Suprapubic skin (tissue), 4 donors: ENCODE results near the gene LRMDA. TPM values are rescaled to one million over a fixed set of nuclear protein-coding genes. Genes with fewer than 3 reads are reported as not detected.

Experiments
- DNase-seq, 2 donors: peaks; one replicate each; pipeline ENCODE4 v3.0.0-alpha.2; 2019; ENCODE audit warnings: low spot score in 2 of 2
- H3K27ac ChIP-seq: fragments of 200-600 bp; sonication (generic); one replicate; pipeline ENCODE4 v1.5.1; 2019
- H3K27me3 ChIP-seq: fragments of 200-600 bp; sonication (generic); one replicate; pipeline ENCODE4 v1.5.1; 2019
- H3K36me3 ChIP-seq: fragments of 200-600 bp; sonication (generic); one replicate; pipeline ENCODE4 v1.5.1; 2019
- H3K4me1 ChIP-seq: fragments of 200-600 bp; sonication (generic); one replicate; pipeline ENCODE4 v1.5.1; 2019
- H3K4me3 ChIP-seq: fragments of 200-600 bp; sonication (generic); one replicate; pipeline ENCODE4 v1.5.1; 2019; ENCODE audit warnings: mild to moderate bottlenecking
- H3K9me3 ChIP-seq: fragments of 200-600 bp; sonication (generic); one replicate; pipeline ENCODE4 v1.5.1; 2019
- CTCF ChIP-seq, 2 donors: fragments of 200-600 bp in 1 of 2; fragments of 450-650 bp in 1 of 2; sonication (generic) in 1 of 2; IDR thresholded peaks; one replicate each; pipeline ENCODE4 v1.5.1; 2016 to 2019; ENCODE audit warnings: antibody characterized with exemption in 2 of 2, mild to moderate bottlenecking in 1 of 2, moderate library complexity in 1 of 2
- EP300 ChIP-seq: sonication (generic); formaldehyde crosslinking; IDR thresholded peaks from one replicate; pipeline ENCODE4 v1.6.1; 2017; ENCODE audit warnings: antibody characterized with exemption
- POLR2A ChIP-seq, 2 donors: fragments of 450-650 bp; IDR thresholded peaks; one replicate each; pipeline ENCODE4 v1.6.1; 2017; ENCODE audit warnings: antibody characterized with exemption in 2 of 2, mild to moderate bottlenecking in 2 of 2, moderate library complexity in 2 of 2
- POLR2AphosphoS5 ChIP-seq, 3 donors: sonication (generic); formaldehyde crosslinking; IDR thresholded peaks; one replicate each; pipeline ENCODE4 v1.6.1; 2017; ENCODE audit warnings: antibody characterized with exemption in 3 of 3
- WGBS: methylation state at CpG from one replicate; pipeline ENCODE4 v1.1.5; 2018; 5-methylcytosine and 5-hydroxymethylcytosine counted together
- total RNA-seq, 4 donors: library from RNA; depleted of rRNA; stranded (reverse); fragments of >200 nt; gene quantifications; one replicate each; pipeline ENCODE4 v1.1.0, GENCODE V29; 2016

Gene LRMDA
- total RNA-seq, 4 donors from 2014 or later = 0.10 to 2.9 (median 1.9) TPM; not detected in 1

GRCh38 chr10:75916906-75917305, 485.5 kb downstream of the LRMDA start:
- DNase-seq = no peak
- no peak overlapping the region for H3K27ac ChIP-seq
- WGBS = 85% methylated on average over 3 of the region's 3 CpGs
- no peaks in the 10 kb centered on the region for H3K9me3 ChIP-seq
- TF ChIP-seq POLR2AphosphoS5 (IDR thresholded peaks at IDR 0.05) (no peak), EP300 (no peak), POLR2A (IDR thresholded peaks at IDR 0.05) (no peak), CTCF (IDR thresholded peaks at IDR 0.05) (no peak)
- H3K27me3 ChIP-seq = no peaks in the 10 kb centered on the region
- H3K36me3 ChIP-seq = no peaks in the 10 kb centered on the region
- H3K4me3 ChIP-seq = no peak overlapping the region
- H3K4me1 ChIP-seq = no peaks in the 10 kb centered on the region

- TF ChIP-seq CTCF (IDR thresholded peaks at IDR 0.05) = no peak
- no peak for TF ChIP-seq POLR2AphosphoS5 (IDR thresholded peaks at IDR 0.05)
- TF ChIP-seq POLR2A (IDR thresholded peaks at IDR 0.05) = no peak
- no peak for TF ChIP-seq EP300
- H3K4me3 ChIP-seq = no peak overlapping the region
- H3K27me3 ChIP-seq = no peaks in the 10 kb centered on the region
- no peaks in the 10 kb centered on the region for H3K36me3 ChIP-seq
- 73% methylated on average over 2 of the region's 2 CpGs for WGBS
- H3K27ac ChIP-seq = no peak overlapping the region
- H3K4me1 ChIP-seq = no peaks in the 10 kb centered on the region
- DNase-seq = no peak
- H3K9me3 ChIP-seq = no peaks in the 10 kb centered on the region
These were observed 488.5 kb downstream of the LRMDA start for GRCh38 chr10:75919913-75920312.

- H3K4me1 ChIP-seq = no peaks in the 10 kb centered on the region
- no peak overlapping the region for H3K4me3 ChIP-seq
- no peak for DNase-seq
- H3K36me3 ChIP-seq = no peaks in the 10 kb centered on the region
- no peaks in the 10 kb centered on the region for H3K9me3 ChIP-seq
- H3K27me3 ChIP-seq = no peaks in the 10 kb centered on the region
- H3K27ac ChIP-seq = no peak overlapping the region
- TF ChIP-seq CTCF (IDR thresholded peaks at IDR 0.05) (no peak), POLR2AphosphoS5 (IDR thresholded peaks at IDR 0.05) (no peak), POLR2A (IDR thresholded peaks at IDR 0.05) (no peak), EP300 (no peak)
These were observed 491.0 kb downstream of the LRMDA start for GRCh38 chr10:75922435-75922834.

- no peaks in the 10 kb centered on the region for H3K27me3 ChIP-seq
- H3K4me3 ChIP-seq = no peak overlapping the region
- WGBS = 72% methylated on average over 9 of the region's 9 CpGs
- H3K9me3 ChIP-seq = no peaks in the 10 kb centered on the region
- no peak for TF ChIP-seq EP300
- TF ChIP-seq POLR2A (IDR thresholded peaks at IDR 0.05) = no peak
- no peak for TF ChIP-seq CTCF (IDR thresholded peaks at IDR 0.05)
- H3K4me1 ChIP-seq = no peaks in the 10 kb centered on the region
- DNase-seq = no peak
- H3K36me3 ChIP-seq = no peaks in the 10 kb centered on the region
- H3K27ac ChIP-seq = no peak overlapping the region
These were observed 493.0 kb downstream of the LRMDA start for GRCh38 chr10:75924309-75924902.

- Histone ChIP-seq H3K27me3 (no peaks in the 10 kb centered on the region), H3K4me1 (no peaks in the 10 kb centered on the region), H3K27ac (no peak overlapping the region), H3K4me3 (no peak overlapping the region), H3K9me3 (no peaks in the 10 kb centered on the region), H3K36me3 (no peaks in the 10 kb centered on the region)
- 80% methylated on average over 1 of the region's 1 CpG for WGBS
- no peak for DNase-seq
- TF ChIP-seq POLR2AphosphoS5 (IDR thresholded peaks at IDR 0.05) (no peak), POLR2A (IDR thresholded peaks at IDR 0.05) (no peak), EP300 (no peak), CTCF (IDR thresholded peaks at IDR 0.05) (no peak)
These were observed 494.6 kb downstream of the LRMDA start for GRCh38 chr10:75925999-75926398.
